ENCODE results near the gene PKNOX2.

The PKNOX2 gene

DNA sequence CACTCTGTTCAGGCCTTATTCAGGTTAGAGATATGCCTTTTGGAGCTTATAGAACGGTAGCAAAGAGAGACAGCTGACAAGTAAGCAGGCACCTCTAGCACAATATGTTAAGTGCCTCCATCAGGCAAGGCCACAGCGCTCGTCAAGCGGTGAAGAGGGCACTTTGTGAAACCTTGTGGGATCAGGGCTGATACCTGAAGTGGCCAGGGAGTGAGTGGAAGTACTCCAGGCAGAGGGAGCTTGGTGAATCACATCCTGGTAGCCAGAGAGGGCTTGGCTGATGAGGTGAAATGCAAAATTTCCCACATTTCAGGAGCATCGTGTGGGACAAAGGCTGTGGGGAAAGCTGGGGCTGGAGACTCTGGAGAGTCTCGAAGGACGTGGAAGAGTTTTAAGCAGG, 87.4 kb downstream of the PKNOX2 start:
- no peaks in the 10 kb centered on the region for H3K36me3 Mint-ChIP-seq (ENCODE audit: low read depth)
- no peak overlapping the region for H3K27ac Mint-ChIP-seq
- intact Hi-C loops (cut with micrococcal nuclease) = no loop called here
- H3K4me1 Mint-ChIP-seq (ENCODE audit: low read depth) = no peaks in the 10 kb centered on the region
- peaks cover 2% of the 10 kb centered on the region for H3K27me3 Mint-ChIP-seq
- H3K9me3 Mint-ChIP-seq = no peaks in the 10 kb centered on the region
- H3K4me3 Mint-ChIP-seq = no peak overlapping the region

DNA sequence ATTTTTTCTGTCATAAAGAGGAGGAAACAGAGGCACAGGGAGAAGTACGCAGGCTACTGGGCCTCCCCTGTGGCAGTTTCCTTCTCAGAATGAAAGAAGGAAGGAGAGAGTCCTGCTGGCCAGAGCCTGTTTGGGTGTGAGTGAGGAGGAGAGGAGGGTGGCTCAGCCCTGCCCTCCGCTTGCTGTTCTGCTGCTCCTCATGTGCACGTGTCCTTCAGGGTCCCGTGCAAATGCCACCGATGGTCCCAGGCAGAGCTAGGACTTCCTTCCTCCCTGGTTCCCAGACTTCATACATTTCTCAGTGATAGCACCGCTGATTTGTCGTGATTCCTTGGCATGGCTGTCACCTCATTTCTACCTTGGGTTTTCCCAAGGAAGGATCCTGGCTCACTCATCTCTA, 88.7 kb downstream of the PKNOX2 start:
- Mint-ChIP-seq H3K27me3 (no peaks in the 10 kb centered on the region), H3K9me3 (no peaks in the 10 kb centered on the region), H3K4me3 (no peak overlapping the region), H3K27ac (no peak overlapping the region), H3K4me1 (ENCODE audit: low read depth) (no peaks in the 10 kb centered on the region), H3K36me3 (ENCODE audit: low read depth) (no peaks in the 10 kb centered on the region)
- intact Hi-C loops (cut with micrococcal nuclease) = no loop called here

DNA sequence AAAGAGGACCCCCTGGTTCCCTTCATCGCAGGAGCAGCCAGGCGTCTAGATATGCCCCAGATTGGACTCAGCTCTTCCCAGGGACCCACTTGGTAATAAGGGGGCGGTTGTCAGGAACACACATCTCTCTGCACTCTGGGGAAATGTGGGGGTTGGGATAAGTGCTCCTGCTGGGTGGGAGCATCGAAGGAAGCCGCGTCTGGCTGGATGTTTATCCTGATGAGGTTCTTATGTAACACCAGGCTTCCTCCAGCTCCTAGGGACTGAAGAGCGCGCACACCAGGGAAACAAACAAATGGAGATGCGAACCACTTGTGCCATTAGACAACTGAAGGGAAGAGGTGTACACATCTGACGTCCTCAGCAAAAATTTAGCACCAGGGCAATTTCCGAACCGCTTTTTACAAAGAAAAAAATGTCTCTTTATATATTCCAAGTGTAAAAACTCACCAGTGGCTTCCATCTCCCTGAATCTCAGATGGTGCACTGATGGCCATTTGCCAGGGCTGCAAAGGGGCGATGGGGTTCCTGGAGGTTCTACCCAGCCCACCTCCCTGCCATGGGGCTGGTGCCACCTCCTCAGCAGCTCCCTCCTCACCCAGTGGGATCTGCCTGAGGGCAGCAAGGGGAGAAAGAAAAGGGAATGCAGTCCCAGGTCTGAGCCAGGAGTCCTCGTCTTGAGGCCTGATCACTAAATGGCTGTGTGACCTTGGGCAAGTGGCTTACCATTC, 89.4 kb downstream of the PKNOX2 start:
- Mint-ChIP-seq H3K27me3 (no peaks in the 10 kb centered on the region), H3K4me1 (ENCODE audit: low read depth) (no peaks in the 10 kb centered on the region), H3K9me3 (no peaks in the 10 kb centered on the region), H3K27ac (no peak overlapping the region), H3K4me3 (no peak overlapping the region), H3K36me3 (ENCODE audit: low read depth) (no peaks in the 10 kb centered on the region)
- intact Hi-C loops (cut with micrococcal nuclease) = no loop called here

DNA sequence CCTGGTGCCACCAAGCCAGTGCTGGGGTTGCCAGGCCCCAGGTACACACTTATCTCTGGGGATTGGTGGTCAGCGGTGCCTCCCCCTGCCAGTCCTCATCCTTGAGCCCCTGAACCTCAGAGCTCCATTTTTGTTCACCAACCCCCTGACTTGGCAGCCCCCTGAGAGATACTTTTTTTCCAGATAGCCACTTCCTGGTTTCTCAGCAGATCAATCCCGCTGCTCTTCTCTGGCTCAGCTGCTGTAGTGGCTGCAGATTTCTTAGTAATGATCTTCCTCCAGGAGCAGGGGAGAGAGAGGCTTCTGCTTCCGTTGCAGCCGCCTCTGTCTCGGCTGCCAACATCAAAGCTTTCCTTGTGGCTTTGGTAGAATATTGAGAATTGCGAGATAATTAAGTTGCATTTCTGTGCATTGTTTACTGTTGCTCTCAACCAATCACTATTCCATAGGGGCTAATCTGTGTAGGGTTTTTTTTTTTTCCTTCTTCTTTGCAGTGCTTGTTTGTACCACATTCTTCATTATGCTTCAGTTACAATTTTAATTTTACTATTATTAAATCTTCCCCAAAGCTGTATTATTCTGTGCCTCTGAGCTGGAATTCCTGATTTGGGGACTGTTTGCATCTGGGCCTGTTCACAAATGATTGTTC, 92.1 kb downstream of the PKNOX2 start:
- Mint-ChIP-seq H3K27me3 (peaks cover 6% of the 10 kb centered on the region), H3K4me1 (ENCODE audit: low read depth) (no peaks in the 10 kb centered on the region), H3K9me3 (no peaks in the 10 kb centered on the region), H3K27ac (no peak overlapping the region), H3K4me3 (no peak overlapping the region), H3K36me3 (ENCODE audit: low read depth) (no peaks in the 10 kb centered on the region)
- intact Hi-C loops (cut with micrococcal nuclease) = no loop called here

- H3K9me3 Mint-ChIP-seq = no peaks in the 10 kb centered on the region
- H3K27ac Mint-ChIP-seq = no peak overlapping the region
- H3K36me3 Mint-ChIP-seq (ENCODE audit: low read depth) = no peaks in the 10 kb centered on the region
- H3K4me1 Mint-ChIP-seq (ENCODE audit: low read depth) = no peaks in the 10 kb centered on the region
- peaks cover 11% of the 10 kb centered on the region for H3K27me3 Mint-ChIP-seq
- intact Hi-C loops (cut with micrococcal nuclease) = no loop called here
- no peak overlapping the region for H3K4me3 Mint-ChIP-seq
Observed at GRCh38 chr11:125257190-125257579, 92.6 kb downstream of the PKNOX2 start.

DNA sequence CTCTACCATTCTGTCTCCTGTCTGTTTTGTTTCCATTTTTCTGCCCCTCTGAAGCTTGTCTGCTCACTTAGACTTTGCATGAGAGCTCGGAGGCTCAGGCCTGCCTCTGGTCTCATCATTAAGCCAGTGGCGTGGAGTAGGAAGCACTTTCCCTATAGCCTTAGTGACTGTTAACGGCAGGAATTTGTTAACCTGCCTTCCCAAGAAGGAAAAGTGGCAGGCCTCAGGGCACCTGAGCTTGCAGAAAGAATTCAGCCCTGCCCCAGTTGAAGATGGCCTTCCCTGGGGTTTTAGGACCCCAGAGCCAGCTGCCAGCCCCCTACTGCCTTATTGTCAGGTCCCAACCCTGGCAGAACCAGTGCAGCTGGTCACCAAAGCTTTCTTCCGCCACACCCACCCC, 93.2 kb downstream of the PKNOX2 start:
- no peaks in the 10 kb centered on the region for H3K9me3 Mint-ChIP-seq
- no peak overlapping the region for H3K27ac Mint-ChIP-seq
- H3K4me1 Mint-ChIP-seq (ENCODE audit: low read depth) = no peaks in the 10 kb centered on the region
- H3K4me3 Mint-ChIP-seq = no peak overlapping the region
- intact Hi-C loops (cut with micrococcal nuclease) = no loop called here
- peaks cover 16% of the 10 kb centered on the region for H3K27me3 Mint-ChIP-seq
- no peaks in the 10 kb centered on the region for H3K36me3 Mint-ChIP-seq (ENCODE audit: low read depth)

DNA sequence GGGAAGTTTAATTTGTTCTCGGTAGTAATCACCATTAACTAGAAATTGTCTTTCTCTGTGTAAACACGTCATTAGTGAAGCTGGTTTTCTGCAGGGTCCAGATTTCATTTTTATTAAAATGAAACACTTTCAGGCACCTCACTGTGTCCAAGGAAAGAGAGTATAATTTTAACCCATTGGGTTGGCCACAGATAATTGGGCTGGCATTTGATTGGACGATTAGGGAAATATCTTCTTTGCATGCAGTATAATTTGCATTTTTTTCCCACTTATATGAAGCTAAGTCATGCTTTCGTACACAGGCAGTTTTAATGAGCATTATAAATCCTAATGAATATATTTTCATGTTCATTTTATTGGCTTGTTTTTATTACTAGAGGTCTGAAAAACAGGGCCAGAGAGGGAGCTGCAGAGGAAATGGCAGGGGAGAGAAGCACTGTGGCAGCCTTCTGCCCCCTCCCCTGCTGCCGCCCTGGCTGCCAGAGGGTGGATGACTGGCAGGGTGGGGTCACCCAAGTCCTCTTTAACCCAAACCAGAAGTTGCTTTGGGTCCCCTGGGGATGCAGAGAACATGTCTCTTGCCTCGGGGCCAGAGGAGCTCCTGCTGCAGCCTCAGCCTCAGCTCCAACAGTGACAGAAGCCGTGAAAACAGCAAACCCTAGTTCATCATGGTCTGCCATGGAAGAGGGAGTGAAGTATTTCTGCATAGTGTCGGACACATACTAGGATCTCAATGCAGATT, 93.9 kb downstream of the PKNOX2 start:
- intact Hi-C loops (cut with micrococcal nuclease) = no loop called here

GRCh38 chr11:125261588-125261987, 97.0 kb downstream of the PKNOX2 start:
- no peaks in the 10 kb centered on the region for H3K36me3 Mint-ChIP-seq (ENCODE audit: low read depth)
- H3K9me3 Mint-ChIP-seq = no peaks in the 10 kb centered on the region
- intact Hi-C loops (cut with micrococcal nuclease) = no loop called here

More for the DNA sequence above, 93.9 kb downstream of the PKNOX2 start:
- no peaks in the 10 kb centered on the region for H3K4me1 Mint-ChIP-seq (ENCODE audit: low read depth)
- H3K27me3 Mint-ChIP-seq = peaks cover 24% of the 10 kb centered on the region
- no peak overlapping the region for H3K4me3 Mint-ChIP-seq
- H3K9me3 Mint-ChIP-seq = no peaks in the 10 kb centered on the region
- H3K27ac Mint-ChIP-seq = no peak overlapping the region
- no peaks in the 10 kb centered on the region for H3K36me3 Mint-ChIP-seq (ENCODE audit: low read depth)

DNA sequence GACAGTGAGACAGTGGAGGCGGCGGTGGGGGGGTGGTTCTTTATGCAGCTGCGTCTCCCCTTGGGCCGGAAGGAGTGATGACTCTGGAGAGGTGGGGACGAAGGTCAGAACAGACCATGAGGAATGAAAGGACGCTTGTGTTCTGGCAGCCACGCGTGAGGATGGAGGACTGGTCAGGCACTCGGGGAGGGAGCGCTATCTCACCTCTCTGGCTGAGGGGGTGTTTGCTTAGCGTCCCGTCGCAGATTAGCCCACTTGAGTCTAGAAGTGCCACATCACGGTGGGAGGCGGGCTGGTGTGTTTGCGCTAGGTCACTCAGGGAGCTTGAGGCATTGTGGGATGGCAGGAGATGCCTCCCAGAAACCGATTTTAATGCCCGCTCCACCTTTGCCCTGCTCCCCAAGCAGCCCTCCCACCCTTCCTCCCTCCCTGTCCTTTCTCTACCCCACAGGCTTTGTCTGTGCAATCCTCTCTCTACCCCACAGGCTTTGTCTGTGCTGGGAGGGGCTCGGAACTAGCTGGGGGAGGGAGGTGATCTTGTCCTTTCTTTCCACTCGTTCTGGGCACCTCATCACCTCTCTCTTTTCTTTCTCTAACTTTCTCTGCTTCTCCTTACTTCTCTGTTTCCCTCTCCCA, 97.8 kb downstream of the PKNOX2 start:
- Mint-ChIP-seq H3K27me3 (peaks cover 36% of the 10 kb centered on the region), H3K9me3 (no peaks in the 10 kb centered on the region), H3K4me1 (ENCODE audit: low read depth) (no peaks in the 10 kb centered on the region), H3K36me3 (ENCODE audit: low read depth) (no peaks in the 10 kb centered on the region), H3K4me3 (no peak overlapping the region), H3K27ac (no peak overlapping the region)
- intact Hi-C loops (cut with micrococcal nuclease) = no loop called here

More at GRCh38 chr11:125261588-125261987, 97.0 kb downstream of the PKNOX2 start:
- H3K4me3 Mint-ChIP-seq = no peak overlapping the region
- peaks cover 36% of the 10 kb centered on the region for H3K27me3 Mint-ChIP-seq
- H3K4me1 Mint-ChIP-seq (ENCODE audit: low read depth) = no peaks in the 10 kb centered on the region
- H3K27ac Mint-ChIP-seq = no peak overlapping the region

- no peaks in the 10 kb centered on the region for H3K9me3 Mint-ChIP-seq
- no peaks in the 10 kb centered on the region for H3K4me1 Mint-ChIP-seq (ENCODE audit: low read depth)
- H3K27me3 Mint-ChIP-seq = peaks cover 38% of the 10 kb centered on the region
- H3K27ac Mint-ChIP-seq = no peak overlapping the region
- intact Hi-C loops (cut with micrococcal nuclease) = no loop called here
- H3K36me3 Mint-ChIP-seq (ENCODE audit: low read depth) = no peaks in the 10 kb centered on the region
- no peak overlapping the region for H3K4me3 Mint-ChIP-seq
Observed at GRCh38 chr11:125262830-125263218, 98.3 kb downstream of the PKNOX2 start.

- H3K27ac Mint-ChIP-seq = no peak overlapping the region
- H3K4me3 Mint-ChIP-seq = no peak overlapping the region
- H3K4me1 Mint-ChIP-seq (ENCODE audit: low read depth) = no peaks in the 10 kb centered on the region
- H3K9me3 Mint-ChIP-seq = no peaks in the 10 kb centered on the region
- intact Hi-C loops (cut with micrococcal nuclease) = no loop called here
- no peaks in the 10 kb centered on the region for H3K36me3 Mint-ChIP-seq (ENCODE audit: low read depth)
- H3K27me3 Mint-ChIP-seq = peaks cover 38% of the 10 kb centered on the region
Observed at GRCh38 chr11:125263268-125263790, 98.8 kb downstream of the PKNOX2 start.

- H3K36me3 Mint-ChIP-seq (ENCODE audit: low read depth) = no peaks in the 10 kb centered on the region
- H3K4me3 Mint-ChIP-seq = no peak overlapping the region
- intact Hi-C loops (cut with micrococcal nuclease) = no loop called here
- no peak overlapping the region for H3K27ac Mint-ChIP-seq
- H3K27me3 Mint-ChIP-seq = peaks cover 38% of the 10 kb centered on the region
- no peaks in the 10 kb centered on the region for H3K9me3 Mint-ChIP-seq
- H3K4me1 Mint-ChIP-seq (ENCODE audit: low read depth) = no peaks in the 10 kb centered on the region
Observed at GRCh38 chr11:125264100-125265022, 99.8 kb downstream of the PKNOX2 start.

DNA sequence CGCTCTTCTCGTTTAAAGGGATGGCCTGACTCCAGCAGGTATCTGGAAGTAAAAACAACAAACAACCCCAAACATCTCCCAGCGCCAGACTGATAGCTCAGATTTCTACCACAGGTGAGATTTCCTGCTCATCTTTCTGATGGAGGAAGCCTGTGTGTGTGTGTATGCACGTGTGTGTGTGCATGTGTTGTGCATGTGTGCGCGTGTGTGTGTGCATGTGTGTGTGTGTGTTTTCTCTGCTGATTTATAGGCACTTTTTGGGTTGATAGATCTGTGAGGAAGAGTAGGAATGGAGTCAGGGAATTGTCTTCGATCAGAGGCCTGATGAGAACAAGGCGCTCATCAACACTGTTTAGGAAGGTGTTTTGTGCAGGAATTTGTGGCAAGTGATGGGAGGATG, 103.0 kb downstream of the PKNOX2 start:
- H3K4me1 Mint-ChIP-seq (ENCODE audit: low read depth) = no peaks in the 10 kb centered on the region
- H3K4me3 Mint-ChIP-seq = no peak overlapping the region
- no peak overlapping the region for H3K27ac Mint-ChIP-seq
- H3K27me3 Mint-ChIP-seq = peaks cover 23% of the 10 kb centered on the region
- H3K9me3 Mint-ChIP-seq = no peaks in the 10 kb centered on the region
- intact Hi-C loops (cut with micrococcal nuclease) = no loop called here
- no peaks in the 10 kb centered on the region for H3K36me3 Mint-ChIP-seq (ENCODE audit: low read depth)

Data from dendritic cell treated with granulocyte-macrophage colony-stimulating factor and Interleukin-4, amounts not matched to agents 40 ng/mL and 50 ng/mL, for 4 days (primary cell).